Measurements from ENCODE around the gene SEMG1. TPM values are rescaled to one million over a fixed set of nuclear protein-coding genes. Genes with fewer than 3 reads are reported as not detected.

Gene SEMG1
- total RNA-seq, 1 donor from 2014 or later = not detected

Other genes with a start within 250 kb of the SEMG1 start
- 6.9 TPM for gene TOMM34, start 246.6 kb upstream of the SEMG1 start, total RNA-seq
- gene STK4, start 240.5 kb upstream of the SEMG1 start, total RNA-seq = 10.0 TPM
- not detected for gene KCNS1, start 105.9 kb upstream of the SEMG1 start, total RNA-seq
- gene WFDC5, start 91.9 kb upstream of the SEMG1 start, total RNA-seq = not detected
- gene WFDC12, start 82.6 kb upstream of the SEMG1 start, total RNA-seq = not detected
- not detected for gene PI3, start 32.1 kb upstream of the SEMG1 start, total RNA-seq
- not detected for gene SEMG2, start 14.3 kb downstream of the SEMG1 start, total RNA-seq
- gene SLPI, start 47.5 kb downstream of the SEMG1 start, total RNA-seq = 147 TPM
- 0.23 TPM for gene RBPJL, start 99.8 kb downstream of the SEMG1 start, total RNA-seq
- gene MATN4, start 101.3 kb downstream of the SEMG1 start, total RNA-seq = not detected
- gene SDC4, start 141.4 kb downstream of the SEMG1 start, total RNA-seq = 89.3 TPM
- gene SYS1, start 156.1 kb downstream of the SEMG1 start, total RNA-seq = 16.9 TPM
- gene TP53TG5, start 171.3 kb downstream of the SEMG1 start, total RNA-seq = not detected
- 2.9 TPM for gene DBNDD2, start 201.3 kb downstream of the SEMG1 start, total RNA-seq
- gene PIGT, start 209.1 kb downstream of the SEMG1 start, total RNA-seq = 36.0 TPM

All from left lobe of liver (tissue), 1 donor.